Measurements from ENCODE around the gene COX6A1. TPM values are rescaled to one million over a fixed set of nuclear protein-coding genes. Genes with fewer than 3 reads are reported as not detected.

Gene COX6A1
- total RNA-seq, 1 donor from 2014 or later, result 296 TPM

GRCh38 chr12:120472521-120472920 lies 34.6 kb downstream of the COX6A1 start:
- no peak overlapping the region for H3K27ac ChIP-seq
- Mint-ChIP-seq H3K9me3 (no peaks in the 10 kb centered on the region), H3K27ac (no peak overlapping the region), H3K27me3 (ENCODE audit: insufficient read depth, low read depth) (peaks cover 3% of the 10 kb centered on the region), H3K36me3 (peaks cover 3% of the 10 kb centered on the region), H3K4me3 (no peak overlapping the region), H3K4me1 (peaks cover 40% of the 10 kb centered on the region)
- peaks cover 15% of the 10 kb centered on the region for H4K20me1 ChIP-seq (ENCODE audit: low read depth)
- H3K4me3 ChIP-seq, result no peak overlapping the region
- no peaks in the 10 kb centered on the region for H3K9me3 ChIP-seq (ENCODE audit: low read depth)
- H3K9ac ChIP-seq, result no peak overlapping the region
- H3K4me2 ChIP-seq, result no peak overlapping the region
- no peak for DNase-seq (ENCODE audit: low spot score)
- H3K79me2 ChIP-seq (ENCODE audit: low read depth), result peaks cover 40% of the 10 kb centered on the region
- TF ChIP-seq CTCF (IDR thresholded peaks at IDR 0.05) (no peak), EZH2phosphoT487 (IDR thresholded peaks at IDR 0.05) (no peak), EZH2 (IDR thresholded peaks at IDR 0.05) (no peak)
- H3K27me3 ChIP-seq, result no peaks in the 10 kb centered on the region
- H2AFZ ChIP-seq (replicated peaks), result no peak overlapping the region
- no peaks in the 10 kb centered on the region for H3K36me3 ChIP-seq
- H3K4me1 ChIP-seq, result peaks cover 4% of the 10 kb centered on the region
- peaks cover 17% of the 10 kb centered on the region for H3F3A ChIP-seq (ENCODE audit: low read depth)

- Histone ChIP-seq H3K9ac (no peak overlapping the region), H3K4me2 (no peak overlapping the region)
- H3K4me3 Mint-ChIP-seq, result peak overlapping the region; percentile 75
Measured at GRCh38 chr12:120473807-120474615, 36.1 kb downstream of the COX6A1 start.

GRCh38 chr12:120474616-120474960 lies 36.7 kb downstream of the COX6A1 start:
- Histone ChIP-seq H3K36me3 (no peaks in the 10 kb centered on the region), H2AFZ (replicated peaks) (no peak overlapping the region), H3K9ac (no peak overlapping the region), H3K4me2 (no peak overlapping the region), H4K20me1 (ENCODE audit: low read depth) (no peaks in the 10 kb centered on the region), H3K9me3 (ENCODE audit: low read depth) (no peaks in the 10 kb centered on the region), H3K79me2 (ENCODE audit: low read depth) (peaks cover 22% of the 10 kb centered on the region), H3K4me3 (no peak overlapping the region), H3F3A (ENCODE audit: low read depth) (peaks cover 20% of the 10 kb centered on the region), H3K27me3 (no peaks in the 10 kb centered on the region), H3K4me1 (peaks cover 4% of the 10 kb centered on the region), H3K27ac (no peak overlapping the region)
- no peak for TF ChIP-seq EZH2 (IDR thresholded peaks at IDR 0.05)
- no peak for TF ChIP-seq CTCF (IDR thresholded peaks at IDR 0.05)
- no peak for TF ChIP-seq EZH2phosphoT487 (IDR thresholded peaks at IDR 0.05)
- no peak for DNase-seq (ENCODE audit: low spot score)
- no peak overlapping the region for H3K4me3 Mint-ChIP-seq
- no peak overlapping the region for H3K27ac Mint-ChIP-seq
- H3K27me3 Mint-ChIP-seq (ENCODE audit: insufficient read depth, low read depth), result peaks cover 3% of the 10 kb centered on the region
- H3K4me1 Mint-ChIP-seq, result peaks cover 33% of the 10 kb centered on the region
- H3K36me3 Mint-ChIP-seq, result peaks cover 2% of the 10 kb centered on the region
- H3K9me3 Mint-ChIP-seq, result no peaks in the 10 kb centered on the region

More at GRCh38 chr12:120473807-120474615, 36.1 kb downstream of the COX6A1 start:
- Mint-ChIP-seq H3K9me3 (no peaks in the 10 kb centered on the region), H3K27ac (peak overlapping the region; percentile 7), H3K36me3 (peaks cover 2% of the 10 kb centered on the region), H3K4me1 (peaks cover 33% of the 10 kb centered on the region), H3K27me3 (ENCODE audit: insufficient read depth, low read depth) (peaks cover 3% of the 10 kb centered on the region)
- Histone ChIP-seq H4K20me1 (ENCODE audit: low read depth) (peaks cover under 1% of the 10 kb centered on the region), H3K27me3 (no peaks in the 10 kb centered on the region), H3K4me1 (peaks cover 4% of the 10 kb centered on the region), H3K36me3 (no peaks in the 10 kb centered on the region), H3K27ac (no peak overlapping the region), H3K9me3 (ENCODE audit: low read depth) (no peaks in the 10 kb centered on the region), H2AFZ (replicated peaks) (no peak overlapping the region), H3K4me3 (no peak overlapping the region), H3K79me2 (ENCODE audit: low read depth) (peaks cover 25% of the 10 kb centered on the region), H3F3A (ENCODE audit: low read depth) (peaks cover 14% of the 10 kb centered on the region)
- no peak for DNase-seq (ENCODE audit: low spot score)
- no peak for TF ChIP-seq CTCF (IDR thresholded peaks at IDR 0.05)
- TF ChIP-seq EZH2phosphoT487 (IDR thresholded peaks at IDR 0.05), result no peak
- no peak for TF ChIP-seq EZH2 (IDR thresholded peaks at IDR 0.05)

Measured in neural progenitor cell (in vitro differentiated cells).